ENCODE data around the gene WNT5A. TPM values are rescaled to one million over a fixed set of nuclear protein-coding genes. Genes with fewer than 3 reads are reported as not detected.

Gene WNT5A
- total RNA-seq, 1 experiment from 2014 or later = 0.15 TPM

DNA sequence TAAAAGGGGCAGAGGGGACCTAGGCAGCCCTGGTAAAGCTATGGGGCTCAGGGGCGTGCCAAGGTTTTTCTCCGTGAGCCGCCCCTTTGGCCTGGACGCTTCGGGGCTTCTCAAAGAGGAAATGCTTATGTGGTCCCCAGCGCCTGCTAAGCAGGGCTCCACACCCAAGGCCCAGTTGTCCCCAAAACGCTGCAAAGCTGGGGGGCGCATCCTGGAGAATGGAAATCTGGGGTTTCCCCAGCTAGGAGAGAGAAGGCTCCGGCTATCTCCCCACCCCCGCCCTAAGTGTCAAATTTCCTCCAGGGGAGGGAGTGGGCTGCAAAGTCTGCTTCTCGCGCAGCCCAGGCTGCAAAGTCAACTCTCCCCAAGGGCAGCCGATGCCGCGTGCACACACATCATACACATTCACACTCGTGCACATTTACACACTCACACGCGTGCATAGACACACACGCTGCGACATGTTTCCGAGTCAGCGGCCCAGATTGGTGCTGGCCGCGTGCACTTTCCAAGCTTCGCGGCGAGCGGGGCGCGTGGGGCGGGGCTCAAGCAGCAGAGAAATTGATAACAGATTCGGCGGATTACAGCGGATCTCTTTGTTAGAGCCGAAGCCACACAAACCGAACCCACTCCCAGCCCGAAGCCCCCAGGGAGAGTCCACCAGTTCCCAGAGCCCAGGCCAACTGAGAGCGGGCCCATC lies 4.5 kb downstream of the WNT5A start:
- POLR2A ChIA-PET = no interaction called here

DNA sequence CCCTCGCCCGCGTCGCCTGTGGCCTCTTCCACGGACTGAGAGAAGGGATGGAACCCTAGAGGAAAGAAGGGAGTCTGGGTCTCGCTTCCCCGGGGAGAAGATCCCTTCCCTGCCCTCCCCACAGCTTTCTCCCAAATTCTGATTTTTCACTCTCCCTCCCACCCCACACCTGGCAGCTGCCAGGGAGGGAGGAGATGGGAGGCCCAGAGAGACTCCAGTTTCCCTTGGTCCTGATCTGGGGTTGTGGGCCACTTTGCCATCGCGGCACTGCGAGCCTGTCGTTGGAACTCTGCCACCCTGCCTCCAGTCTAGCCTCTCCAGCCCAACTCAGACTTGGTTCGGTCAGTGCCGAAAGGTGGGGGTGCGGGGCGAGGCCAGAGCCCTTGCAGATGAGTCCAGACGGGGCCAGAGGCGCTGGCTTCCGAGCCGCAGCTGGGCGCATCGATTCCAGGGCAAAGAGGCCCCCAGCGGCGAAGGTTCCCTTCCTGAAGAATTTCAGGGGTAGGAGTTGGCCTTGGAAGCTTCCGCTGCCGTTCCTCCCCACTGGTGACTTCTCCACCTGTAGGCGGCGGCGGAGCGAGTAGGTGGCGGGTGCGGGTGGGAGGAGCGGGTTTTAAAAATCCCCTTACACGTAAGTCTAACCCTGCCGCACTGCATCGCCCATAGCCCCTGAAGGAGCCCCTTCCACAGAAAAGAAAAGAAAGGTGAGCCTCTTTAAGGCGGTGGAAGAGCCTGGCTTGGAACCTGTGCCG lies 5.2 kb downstream of the WNT5A start:
- TF ChIP-seq EZH2phosphoT487 (IDR thresholded peaks at IDR 0.05; ENCODE audit: borderline replicate concordance) (no peak), YY1 (IDR thresholded peaks at IDR 0.05; ENCODE audit: extremely low read depth, insufficient replicate concordance, low read depth, low read length) (no peak), TCF7L2 (IDR thresholded peaks at IDR 0.05; ENCODE audit: borderline replicate concordance, extremely low read depth, insufficient read depth, insufficient read length) (no peak), EGR1 (IDR thresholded peaks at IDR 0.05; ENCODE audit: low read depth) (no peak), SP1 (IDR thresholded peaks at IDR 0.05; ENCODE audit: low read depth) (no peak)
- TF ChIP-seq, protein P1, sequence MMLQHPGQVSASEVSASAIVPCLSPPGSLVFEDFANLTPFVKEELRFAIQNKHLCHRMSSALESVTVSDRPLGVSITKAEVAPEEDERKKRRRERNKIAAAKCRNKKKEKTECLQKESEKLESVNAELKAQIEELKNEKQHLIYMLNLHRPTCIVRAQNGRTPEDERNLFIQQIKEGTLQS (IDR thresholded peaks at IDR 0.05) = no peak
- no peak overlapping the region for H3K4me2 ChIP-seq (ENCODE audit: low read length)
- H3K4me1 ChIP-seq (ENCODE audit: control insufficient read depth in 1 of 2, insufficient read depth in 2 of 2, low read length in 2 of 2) = no peaks in the 10 kb centered on the region
- H3K4me3 ChIP-seq (replicated peaks in 1 of 2; ENCODE audit: low read depth in 1 of 2, low read length in 2 of 2) = no peak overlapping the region
- CTCF ChIA-PET = no interaction called here
- RAD21 ChIA-PET (ENCODE audit: low non-redundant PET in 1 of 2, low total read pairs in 2 of 2, uncharacterized antibody in 2 of 2, unreplicated experiment in 2 of 2) = no interaction called here
- no peak overlapping the region for H3K27ac ChIP-seq (ENCODE audit: low read depth, low read length)
- ATAC-seq (no peak), DNase-seq (ENCODE audit: low read depth, low spot score) (no peak)
- POLR2A ChIA-PET = no interaction called here
- no peaks in the 10 kb centered on the region for H3K9me2 ChIP-seq (ENCODE audit: insufficient read depth)
- H3K36me3 ChIP-seq (ENCODE audit: control insufficient read depth in 1 of 2, insufficient read depth in 2 of 2, low read length in 2 of 2) = no peaks in the 10 kb centered on the region
- no TSS peak for BruUV-seq (replicated peaks)
- H2AFZ ChIP-seq (ENCODE audit: low read depth, low read length, poor library complexity, severe bottlenecking) = no peak overlapping the region
- H3K9me3 ChIP-seq (ENCODE audit: control insufficient read depth in 1 of 2, insufficient read depth in 1 of 2, low read depth in 1 of 2, low read length in 2 of 2) = no peaks in the 10 kb centered on the region; a peak in 2 of 4 replicates
- H4K20me1 ChIP-seq (ENCODE audit: insufficient read depth) = no peaks in the 10 kb centered on the region
- intact Hi-C loops (cut with micrococcal nuclease) = no loop called here
- no peaks in the 10 kb centered on the region for H3K27me3 ChIP-seq (ENCODE audit: insufficient read depth, low read length)
- H3K79me2 ChIP-seq (ENCODE audit: insufficient read depth, low read length) = no peaks in the 10 kb centered on the region
- H3K9ac ChIP-seq (ENCODE audit: low read length) = no peak overlapping the region

More for the DNA sequence above, 4.5 kb downstream of the WNT5A start:
- Histone ChIP-seq H3K9ac (ENCODE audit: low read length) (no peak overlapping the region), H3K9me2 (ENCODE audit: insufficient read depth) (no peaks in the 10 kb centered on the region), H3K9me3 (ENCODE audit: control insufficient read depth in 1 of 2, insufficient read depth in 1 of 2, low read depth in 1 of 2, low read length in 2 of 2) (no peaks in the 10 kb centered on the region; a peak in 2 of 4 replicates), H3K4me1 (ENCODE audit: control insufficient read depth in 1 of 2, insufficient read depth in 2 of 2, low read length in 2 of 2) (no peaks in the 10 kb centered on the region), H3K4me2 (ENCODE audit: low read length) (no peak overlapping the region), H3K79me2 (ENCODE audit: insufficient read depth, low read length) (no peaks in the 10 kb centered on the region), H4K20me1 (ENCODE audit: insufficient read depth) (no peaks in the 10 kb centered on the region), H3K36me3 (ENCODE audit: control insufficient read depth in 1 of 2, insufficient read depth in 2 of 2, low read length in 2 of 2) (no peaks in the 10 kb centered on the region), H2AFZ (ENCODE audit: low read depth, low read length, poor library complexity, severe bottlenecking) (no peak overlapping the region), H3K4me3 (replicated peaks in 1 of 2; ENCODE audit: low read depth in 1 of 2, low read length in 2 of 2) (no peak overlapping the region), H3K27ac (ENCODE audit: low read depth, low read length) (no peak overlapping the region), H3K27me3 (ENCODE audit: insufficient read depth, low read length) (no peaks in the 10 kb centered on the region)
- CTCF ChIA-PET = no interaction called here
- TF ChIP-seq EZH2phosphoT487 (IDR thresholded peaks at IDR 0.05; ENCODE audit: borderline replicate concordance) = no peak
- intact Hi-C loops (cut with micrococcal nuclease) = no loop called here
- DNase-seq (ENCODE audit: low read depth, low spot score) = no peak
- no TSS peak for BruUV-seq (replicated peaks)
- RAD21 ChIA-PET (ENCODE audit: low non-redundant PET in 1 of 2, low total read pairs in 2 of 2, uncharacterized antibody in 2 of 2, unreplicated experiment in 2 of 2) = no interaction called here
- ATAC-seq = no peak

All from HCT116 (cell line).